RWPE2 (cell line): ENCODE results near the gene FDX1.
A peak's percentile ranks its signal among the peaks of the same experiment; 100 is the strongest.

ENCODE experiments used
- ATAC-seq: fragments of 200-7000 bp; cut with Tn5 transposase; 3 replicates; pipeline ENCODE4 v1.9.1; 2021; ENCODE audit warnings: low read depth
- DNase-seq: peaks from one replicate; pipeline ENCODE4 v3.0.0-alpha.2; 2020; ENCODE audit warnings: low spot score
- H3K27ac ChIP-seq: fragments of 450-650 bp; 2 replicates; pipeline ENCODE4 v1.5.1; 2017; ENCODE audit warnings: mild to moderate bottlenecking; ENCODE audit not compliant: poor library complexity, severe bottlenecking
- H3K27me3 ChIP-seq: fragments of 250-450 bp; sonication (Bioruptor Pico); 2 replicates; pipeline ENCODE4 v1.5.1; 2021; ENCODE audit warnings: mild to moderate bottlenecking, moderate library complexity; ENCODE audit not compliant: insufficient read depth, poor library complexity, severe bottlenecking
- H3K36me3 ChIP-seq: fragments of 250-450 bp; sonication (Bioruptor Pico); 2 replicates; pipeline ENCODE4 v1.5.1; 2020; ENCODE audit warnings: low read depth, mild to moderate bottlenecking, moderate library complexity
- H3K4me1 ChIP-seq: fragments of 250-450 bp; sonication (Bioruptor Pico); 2 replicates; pipeline ENCODE4 v1.5.1; 2021; ENCODE audit warnings: mild to moderate bottlenecking, moderate library complexity; ENCODE audit not compliant: insufficient read depth, poor library complexity, severe bottlenecking
- H3K4me3 ChIP-seq: fragments of 250-450 bp; sonication (Bioruptor Pico); 2 replicates; pipeline ENCODE4 v1.5.1; 2021; ENCODE audit warnings: mild to moderate bottlenecking, moderate library complexity; ENCODE audit not compliant: severe bottlenecking
- H3K9me3 ChIP-seq: fragments of 250-450 bp; sonication (Bioruptor Pico); 2 replicates; pipeline ENCODE4 v1.5.1; 2021; ENCODE audit warnings: mild to moderate bottlenecking, moderate library complexity; ENCODE audit not compliant: severe bottlenecking
- CTCF ChIP-seq: fragments of 450-650 bp; IDR thresholded peaks from one replicate; pipeline ENCODE4 v1.5.1; 2017; ENCODE audit warnings: mild to moderate bottlenecking, moderate library complexity; ENCODE audit not compliant: poor library complexity, severe bottlenecking

The FDX1 gene

DNA sequence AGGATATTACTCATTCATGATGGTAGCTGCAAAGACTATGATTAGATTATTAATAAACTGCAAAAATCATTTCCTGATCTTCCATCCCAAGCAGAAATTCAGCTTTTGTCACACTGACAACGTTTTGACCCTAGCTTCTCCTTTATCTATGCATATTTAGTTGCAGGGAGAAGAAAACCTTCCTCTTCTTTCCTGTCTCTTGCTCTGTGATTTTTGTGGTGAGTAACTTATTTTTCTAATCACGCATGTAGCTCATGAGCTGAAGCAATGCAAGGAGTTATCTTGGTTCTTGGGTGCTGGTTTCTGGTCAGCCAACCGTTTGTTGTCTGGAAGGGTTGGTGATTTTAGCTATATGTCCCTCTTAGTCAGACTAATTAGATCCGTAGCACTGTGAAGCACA lies 56.4 kb downstream of the FDX1 start:
- no peaks in the 10 kb centered on the region for H3K36me3 ChIP-seq
- H3K9me3 ChIP-seq: no peaks in the 10 kb centered on the region
- TF ChIP-seq CTCF: no peak
- DNase-seq (no peak), ATAC-seq (no peak)
- no peak overlapping the region for H3K4me3 ChIP-seq
- H3K27ac ChIP-seq: no peak overlapping the region
- H3K4me1 ChIP-seq: no peaks in the 10 kb centered on the region
- no peaks in the 10 kb centered on the region for H3K27me3 ChIP-seq

GRCh38 chr11:110488446-110488845 lies 58.7 kb downstream of the FDX1 start:
- Histone ChIP-seq H3K36me3 (no peaks in the 10 kb centered on the region), H3K27me3 (no peaks in the 10 kb centered on the region), H3K9me3 (no peaks in the 10 kb centered on the region), H3K4me3 (no peak overlapping the region), H3K27ac (no peak overlapping the region), H3K4me1 (no peaks in the 10 kb centered on the region)
- TF ChIP-seq CTCF: no peak
- DNase-seq: no peak
- no peak for ATAC-seq

GRCh38 chr11:110490886-110491285 lies 61.1 kb downstream of the FDX1 start:
- Histone ChIP-seq H3K27me3 (no peaks in the 10 kb centered on the region), H3K36me3 (no peaks in the 10 kb centered on the region), H3K4me3 (no peak overlapping the region), H3K27ac (no peak overlapping the region), H3K4me1 (no peaks in the 10 kb centered on the region), H3K9me3 (no peaks in the 10 kb centered on the region)
- DNase-seq: no peak
- ATAC-seq: peak; percentile 80
- no peak for TF ChIP-seq CTCF

DNA sequence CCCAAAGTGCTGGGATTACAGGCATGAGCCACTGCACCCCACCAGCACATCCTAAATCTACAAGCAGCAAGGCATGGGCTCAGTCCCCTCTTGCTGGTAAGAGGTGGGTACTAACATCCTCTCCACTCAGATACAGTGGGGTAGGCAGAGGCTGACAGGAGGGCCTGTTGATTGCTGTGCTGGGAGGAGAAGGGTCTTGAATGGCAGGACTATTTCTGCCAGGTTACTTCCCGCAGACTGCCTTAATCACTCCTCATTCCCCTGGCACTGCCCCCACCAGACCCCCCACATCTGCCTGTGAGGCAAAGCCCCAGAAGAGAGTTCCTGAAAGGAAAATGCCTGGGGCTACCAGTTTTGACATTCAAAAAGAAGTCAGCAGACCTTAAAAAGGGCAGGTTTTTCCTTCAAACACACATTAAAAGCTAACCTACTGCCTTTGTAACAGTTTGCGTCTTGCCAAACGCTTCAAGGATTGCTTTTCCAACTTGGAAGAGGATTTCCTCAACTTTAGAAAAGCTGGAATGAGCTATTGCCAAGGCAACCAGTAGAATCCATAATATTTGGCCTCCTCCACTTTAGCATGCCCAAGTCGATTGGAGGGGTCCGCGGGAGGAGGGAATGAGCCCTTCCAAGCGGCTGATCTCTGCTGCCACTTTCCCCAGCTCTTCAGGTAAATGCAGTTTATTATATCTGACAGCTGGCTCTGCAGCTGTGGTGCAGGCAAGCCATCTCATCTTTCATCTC lies 62.0 kb downstream of the FDX1 start:
- ATAC-seq: no peak
- H3K27me3 ChIP-seq: no peaks in the 10 kb centered on the region
- H3K4me1 ChIP-seq: no peaks in the 10 kb centered on the region
- DNase-seq: no peak
- no peak overlapping the region for H3K27ac ChIP-seq
- no peak for TF ChIP-seq CTCF
- no peaks in the 10 kb centered on the region for H3K36me3 ChIP-seq
- no peak overlapping the region for H3K4me3 ChIP-seq
- H3K9me3 ChIP-seq: no peaks in the 10 kb centered on the region

- no peak for ATAC-seq
- Histone ChIP-seq H3K4me3 (no peak overlapping the region), H3K27ac (no peak overlapping the region), H3K27me3 (no peaks in the 10 kb centered on the region), H3K9me3 (no peaks in the 10 kb centered on the region), H3K36me3 (no peaks in the 10 kb centered on the region), H3K4me1 (no peaks in the 10 kb centered on the region)
- no peak for TF ChIP-seq CTCF
- DNase-seq: no peak
Observed at GRCh38 chr11:110492321-110492685, 62.6 kb downstream of the FDX1 start.
